Glomerular visceral epithelial cell (primary cell): ENCODE results near the gene PXDN.
"Not testable (repeated sequence)": the region's sequence is repeated elsewhere in the genome, so short reads cannot be mapped to it uniquely, and the experiment has no call there.

ENCODE experiments used
- DNase-seq: peaks from one replicate; pipeline ENCODE4 v3.0.0-alpha.2; 2016; ENCODE audit errors: extremely low spot score

Gene PXDN

GRCh38 chr2:1744446-1745170, at the start of gene PXDN:
TSS of gene PXDN (minus strand) at chr2:1744515. CDS start at chr2:1744455, 60 bp downstream.
- DNase-seq, result peak; percentile 75

GRCh38 chr2:1793868-1794445, 49.6 kb upstream of the PXDN start:
- no peak for DNase-seq

- DNase-seq, result no peak
These were observed 48.9 kb upstream of the PXDN start for GRCh38 chr2:1793001-1793867.

- DNase-seq, result no peak
These were observed 47.5 kb upstream of the PXDN start for GRCh38 chr2:1791685-1792435.

- no peak for DNase-seq
These were observed 46.8 kb upstream of the PXDN start for GRCh38 chr2:1791006-1791605.

- DNase-seq, result no peak
These were observed 46.2 kb upstream of the PXDN start for GRCh38 chr2:1790473-1790872.

GRCh38 chr2:1789610-1790009, 45.3 kb upstream of the PXDN start:
- DNase-seq, result no peak

GRCh38 chr2:1788478-1788959, 44.2 kb upstream of the PXDN start:
- no peak for DNase-seq

- no peak for DNase-seq
These were observed 43.6 kb upstream of the PXDN start for GRCh38 chr2:1787755-1788477.

- no peak for DNase-seq
These were observed 40.8 kb upstream of the PXDN start for GRCh38 chr2:1784986-1785617.

GRCh38 chr2:1784087-1784486, 39.8 kb upstream of the PXDN start:
- DNase-seq, result no peak

GRCh38 chr2:1782514-1782913, 38.2 kb upstream of the PXDN start:
- DNase-seq, result no peak

GRCh38 chr2:1781291-1782080, 37.2 kb upstream of the PXDN start:
- DNase-seq, result no peak

- DNase-seq, result no peak
These were observed 36.4 kb upstream of the PXDN start for GRCh38 chr2:1780693-1781092.

- DNase-seq, result not testable (repeated sequence)
These were observed 35.7 kb upstream of the PXDN start for GRCh38 chr2:1780054-1780453.

- DNase-seq, result no peak
These were observed 34.3 kb upstream of the PXDN start for GRCh38 chr2:1778566-1778965.

- DNase-seq, result no peak
These were observed 33.5 kb upstream of the PXDN start for GRCh38 chr2:1777781-1778180.

GRCh38 chr2:1777156-1777555, 32.8 kb upstream of the PXDN start:
- no peak for DNase-seq

- no peak for DNase-seq
These were observed 31.3 kb upstream of the PXDN start for GRCh38 chr2:1775511-1776035.
